ENCODE data around the gene PTGIR. TPM values are rescaled to one million over a fixed set of nuclear protein-coding genes. Genes with fewer than 3 reads are reported as not detected.
"Not testable (repeated sequence)": the region's sequence is repeated elsewhere in the genome, so short reads cannot be mapped to it uniquely, and the experiment has no call there.

PTGIR gene
- total RNA-seq, 1 donor from 2014 or later: 2.6 TPM

DNA sequence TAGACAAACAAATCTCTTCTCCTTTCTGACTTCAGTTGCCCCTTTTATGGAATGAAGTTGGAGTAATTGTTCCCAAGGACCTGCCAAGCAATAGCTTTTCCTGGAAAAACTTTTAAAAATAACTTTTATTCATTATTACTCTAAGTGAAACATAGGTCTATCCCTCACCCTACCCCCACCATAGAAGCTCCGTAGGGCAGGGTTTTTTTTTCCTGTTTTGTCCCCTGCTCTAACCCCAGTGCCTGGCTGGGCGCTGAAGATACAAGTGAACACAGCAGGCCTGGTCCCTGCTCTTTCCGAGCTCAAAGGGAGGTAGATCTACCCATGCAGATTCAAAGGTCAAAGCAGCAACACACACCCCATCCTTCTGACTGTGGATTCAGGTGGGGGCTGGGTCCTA lies 19.8 kb upstream of the PTGIR start:
- DNase-seq (no peak), ATAC-seq (ENCODE audit: poor library complexity) (no peak)
- intact Hi-C loops (cut with DNase I): no loop called here

DNA sequence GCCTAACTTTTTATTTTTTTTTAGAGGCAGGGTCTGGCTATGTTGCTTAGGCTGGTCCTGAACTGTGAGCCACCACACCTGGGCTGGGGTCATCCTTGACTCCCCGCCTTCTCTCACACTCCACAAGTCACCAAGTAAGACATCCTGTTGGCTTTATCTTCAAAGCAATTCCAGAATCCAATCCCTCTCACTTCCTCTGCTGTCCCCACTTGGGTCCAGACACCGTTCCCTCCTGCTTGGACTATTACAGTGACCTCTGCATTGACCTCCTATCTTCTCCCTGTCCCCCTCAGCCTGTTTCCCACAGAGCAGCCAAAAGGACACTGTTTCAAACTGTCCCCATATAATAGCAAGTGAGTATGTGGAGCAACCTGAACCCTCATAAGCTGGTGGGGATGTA lies 15.8 kb upstream of the PTGIR start:
- no peak for DNase-seq
- ATAC-seq (ENCODE audit: poor library complexity): no peak
- intact Hi-C loops (cut with DNase I): no loop called here

DNA sequence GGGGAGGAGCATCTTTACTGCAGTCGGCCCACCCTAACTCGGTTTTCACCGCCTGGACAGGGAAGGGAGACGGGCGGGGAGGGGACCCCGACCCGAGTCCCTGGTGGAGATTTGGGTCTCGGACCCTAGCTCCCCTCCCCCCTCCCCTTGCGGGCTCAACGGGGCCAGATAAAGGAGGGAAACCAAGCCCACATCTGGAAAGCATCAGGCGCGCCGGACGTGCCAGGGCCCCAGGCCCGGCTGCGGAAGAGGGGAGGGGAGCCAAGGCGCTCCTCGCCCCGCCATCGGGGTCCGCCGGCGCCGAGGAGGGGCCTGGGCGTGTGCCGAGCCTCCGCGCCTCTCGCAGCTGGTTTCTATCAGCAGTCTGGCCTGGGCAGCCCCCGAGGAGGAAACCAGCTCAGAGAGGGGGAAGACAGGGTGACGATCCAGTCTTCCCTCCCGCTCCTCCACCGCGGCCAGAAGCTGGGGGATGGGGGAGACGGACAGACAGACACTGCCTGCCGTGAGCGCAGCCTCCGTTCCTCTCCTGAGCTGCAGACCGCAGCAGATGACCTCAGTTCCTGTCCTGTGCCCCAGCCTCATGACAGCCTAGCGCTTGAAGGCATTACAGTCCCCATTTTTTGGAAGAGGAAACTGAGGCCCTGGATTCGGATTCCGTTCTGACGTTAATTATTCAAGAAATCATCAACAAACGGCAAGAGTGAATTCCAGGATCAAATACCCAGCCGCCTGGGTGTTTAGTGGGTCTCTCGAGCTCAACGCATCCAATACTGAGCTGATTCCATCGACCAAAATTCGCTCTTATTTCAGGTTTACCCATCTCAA lies 14.7 kb upstream of the PTGIR start:
- ATAC-seq (ENCODE audit: poor library complexity) (peak; percentile 54), DNase-seq (peak; percentile 75)
- intact Hi-C loops (cut with DNase I): no loop called here

- intact Hi-C loops (cut with DNase I): no loop called here
- DNase-seq (no peak), ATAC-seq (ENCODE audit: poor library complexity) (no peak)
Observed at GRCh38 chr19:46637224-46637623, 12.3 kb upstream of the PTGIR start.

- DNase-seq: no peak
- intact Hi-C loops (cut with DNase I): no loop called here
- ATAC-seq (ENCODE audit: poor library complexity): no peak
Observed at GRCh38 chr19:46635920-46636761, 11.3 kb upstream of the PTGIR start, which contains the start of gene GNG8. Gene GNG8 (minus strand): TSS chr19:46636202. CDS start chr19:46634682, 1,520 bp downstream.

- no peak for DNase-seq
- no peak for ATAC-seq (ENCODE audit: poor library complexity)
- intact Hi-C loops (cut with DNase I): no loop called here
Observed at GRCh38 chr19:46634656-46635218, 9.8 kb upstream of the PTGIR start.

DNA sequence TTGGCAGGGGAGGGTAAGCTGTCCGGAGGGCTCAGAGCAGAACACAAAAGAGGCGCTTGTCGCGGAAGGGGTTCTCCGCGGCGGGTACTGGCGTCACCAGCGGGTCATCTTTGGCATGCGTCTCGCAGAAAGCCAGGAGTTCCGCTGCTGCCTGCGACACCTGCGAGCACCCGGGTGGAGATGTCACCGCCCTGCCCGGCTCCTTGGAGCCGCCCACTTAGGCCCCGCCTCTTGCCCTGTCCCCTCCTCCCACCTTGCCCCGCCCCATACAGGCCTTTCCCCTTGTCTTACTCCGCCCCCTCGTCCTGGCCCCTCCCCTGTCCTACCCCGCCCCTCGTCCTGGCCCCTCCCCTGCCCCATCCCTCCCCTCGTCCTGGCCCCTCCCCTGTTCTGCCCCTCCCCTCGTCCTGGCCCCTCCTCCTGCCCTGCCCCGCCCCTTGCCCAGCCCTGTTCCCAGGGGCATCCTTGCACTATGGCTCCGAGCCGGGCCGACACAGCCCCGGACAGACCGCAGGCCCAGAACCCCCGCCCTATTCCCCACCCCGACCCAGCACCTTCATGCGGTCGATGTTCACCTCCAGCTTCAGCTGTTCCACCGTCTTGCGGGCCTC lies 9.3 kb upstream of the PTGIR start:
- peak; percentile 41 for ATAC-seq (ENCODE audit: poor library complexity)
- DNase-seq: peak; percentile 77
- intact Hi-C loops (cut with DNase I): no loop called here

- intact Hi-C loops (cut with DNase I): no loop called here
- DNase-seq (no peak), ATAC-seq (ENCODE audit: poor library complexity) (no peak)
Observed at GRCh38 chr19:46633130-46633529, 8.2 kb upstream of the PTGIR start.

DNA sequence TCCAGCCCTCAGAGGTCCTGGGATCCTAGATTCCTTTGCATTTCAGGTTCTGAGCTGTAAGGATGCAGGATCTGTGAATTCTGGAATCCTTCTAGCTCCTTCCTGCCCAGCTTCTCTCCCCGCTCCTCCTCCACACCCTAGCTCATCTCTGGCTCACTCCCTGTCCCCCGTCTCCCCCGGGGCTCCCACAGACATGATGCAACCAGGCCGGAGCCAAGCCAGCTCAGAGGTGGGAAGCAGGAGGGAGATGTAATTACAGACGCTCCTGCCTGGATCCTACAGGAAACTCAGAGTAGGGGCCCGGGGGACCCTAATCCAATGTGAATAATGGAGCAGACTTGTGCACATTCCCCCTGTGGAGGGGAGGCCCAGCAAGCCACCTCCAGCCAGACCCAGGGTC lies 6.6 kb upstream of the PTGIR start:
- ATAC-seq (ENCODE audit: poor library complexity) (no peak), DNase-seq (no peak)
- intact Hi-C loops (cut with DNase I): no loop called here

GRCh38 chr19:46630586-46631205 lies 5.8 kb upstream of the PTGIR start:
- DNase-seq (no peak), ATAC-seq (ENCODE audit: poor library complexity) (no peak)
- intact Hi-C loops (cut with DNase I): no loop called here

- peak; percentile 66 for DNase-seq
- intact Hi-C loops (cut with DNase I): no loop called here
- ATAC-seq (ENCODE audit: poor library complexity): peak; percentile 11
Observed at GRCh38 chr19:46629546-46630025, 4.7 kb upstream of the PTGIR start.

DNA sequence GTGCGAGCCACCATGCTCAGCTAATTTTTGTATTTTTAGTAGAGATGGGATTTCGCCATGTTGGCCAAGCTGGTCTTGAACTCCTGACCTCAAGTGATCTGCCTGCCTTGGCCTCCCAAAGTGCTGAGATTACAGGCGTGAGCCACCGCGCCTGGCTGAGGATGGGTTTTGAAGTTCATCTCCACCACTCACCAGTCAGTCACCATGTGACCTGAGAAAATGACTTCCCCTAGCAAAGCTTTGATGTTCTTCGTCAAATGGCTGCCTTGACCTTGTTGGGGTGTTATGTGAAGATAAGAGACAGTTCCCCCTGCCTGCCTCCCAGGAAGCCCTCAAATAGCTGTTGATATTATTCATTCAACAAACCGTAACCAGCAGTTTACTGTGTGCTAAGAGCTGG lies 4.1 kb upstream of the PTGIR start:
- DNase-seq; intact Hi-C loops (cut with DNase I); ATAC-seq (ENCODE audit: poor library complexity): not testable (repeated sequence)

DNA sequence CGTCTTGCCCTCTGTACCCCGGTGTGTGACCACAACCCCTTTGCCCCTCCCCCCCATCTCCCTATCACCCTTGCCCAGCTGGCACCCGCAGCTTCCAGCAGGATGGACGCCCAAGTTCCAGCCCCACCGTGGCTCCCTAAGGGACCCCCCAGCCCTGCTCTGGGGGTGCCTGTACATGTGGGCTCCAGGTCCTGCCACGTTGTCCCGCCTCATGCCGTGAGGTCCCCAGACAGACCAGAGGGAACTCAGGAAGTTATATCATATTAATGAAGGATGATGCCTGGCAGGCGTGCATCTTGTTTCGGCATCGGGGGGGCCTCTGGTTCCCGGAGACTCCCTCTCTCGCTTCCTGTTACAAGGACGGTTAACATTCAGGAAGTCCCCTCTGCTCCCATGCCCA lies 1.6 kb upstream of the PTGIR start:
- ATAC-seq (ENCODE audit: poor library complexity): no peak
- intact Hi-C loops (cut with DNase I): no loop called here
- no peak for DNase-seq

- intact Hi-C loops (cut with DNase I): no loop called here
- DNase-seq (no peak), ATAC-seq (ENCODE audit: poor library complexity) (peak; percentile 4)
Observed at GRCh38 chr19:46625731-46626130, 842 bp upstream of the PTGIR start.

DNA sequence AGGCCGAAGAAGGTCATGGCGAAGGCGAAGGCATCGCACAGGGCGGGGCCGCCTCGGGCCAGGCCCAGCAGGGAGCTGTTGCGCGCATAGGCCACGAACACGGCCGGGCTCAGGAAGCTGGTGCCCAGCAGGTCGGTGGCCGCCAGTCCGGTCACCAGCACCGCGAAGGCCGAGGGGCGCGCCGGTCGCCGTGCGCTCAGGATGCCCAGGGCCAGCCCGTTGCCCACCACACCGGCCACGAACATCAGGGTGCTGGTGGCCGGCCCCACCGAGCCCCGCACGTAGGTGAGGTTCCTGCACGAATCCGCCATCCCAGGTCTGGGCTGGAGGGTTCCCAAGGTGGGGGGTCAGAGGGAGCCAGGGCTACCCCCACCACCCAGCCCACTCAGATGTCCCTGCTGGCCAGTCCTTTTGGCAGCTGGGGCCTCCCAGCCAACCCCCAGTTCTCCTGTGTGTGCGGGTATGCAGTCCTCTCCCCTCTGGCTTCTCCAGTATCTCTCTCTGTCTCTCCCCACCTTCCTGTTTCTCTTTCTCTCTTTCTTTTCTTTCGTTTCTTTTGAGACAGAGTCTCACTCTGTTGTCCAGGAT lies 880 bp downstream of the PTGIR start:
- ATAC-seq (ENCODE audit: poor library complexity): no peak
- DNase-seq: no peak
- intact Hi-C loops (cut with DNase I): no loop called here

- intact Hi-C loops (cut with DNase I): no loop called here
- no peak for DNase-seq
- ATAC-seq (ENCODE audit: poor library complexity): no peak
Observed at GRCh38 chr19:46622118-46622446, 2.8 kb downstream of the PTGIR start.

DNA sequence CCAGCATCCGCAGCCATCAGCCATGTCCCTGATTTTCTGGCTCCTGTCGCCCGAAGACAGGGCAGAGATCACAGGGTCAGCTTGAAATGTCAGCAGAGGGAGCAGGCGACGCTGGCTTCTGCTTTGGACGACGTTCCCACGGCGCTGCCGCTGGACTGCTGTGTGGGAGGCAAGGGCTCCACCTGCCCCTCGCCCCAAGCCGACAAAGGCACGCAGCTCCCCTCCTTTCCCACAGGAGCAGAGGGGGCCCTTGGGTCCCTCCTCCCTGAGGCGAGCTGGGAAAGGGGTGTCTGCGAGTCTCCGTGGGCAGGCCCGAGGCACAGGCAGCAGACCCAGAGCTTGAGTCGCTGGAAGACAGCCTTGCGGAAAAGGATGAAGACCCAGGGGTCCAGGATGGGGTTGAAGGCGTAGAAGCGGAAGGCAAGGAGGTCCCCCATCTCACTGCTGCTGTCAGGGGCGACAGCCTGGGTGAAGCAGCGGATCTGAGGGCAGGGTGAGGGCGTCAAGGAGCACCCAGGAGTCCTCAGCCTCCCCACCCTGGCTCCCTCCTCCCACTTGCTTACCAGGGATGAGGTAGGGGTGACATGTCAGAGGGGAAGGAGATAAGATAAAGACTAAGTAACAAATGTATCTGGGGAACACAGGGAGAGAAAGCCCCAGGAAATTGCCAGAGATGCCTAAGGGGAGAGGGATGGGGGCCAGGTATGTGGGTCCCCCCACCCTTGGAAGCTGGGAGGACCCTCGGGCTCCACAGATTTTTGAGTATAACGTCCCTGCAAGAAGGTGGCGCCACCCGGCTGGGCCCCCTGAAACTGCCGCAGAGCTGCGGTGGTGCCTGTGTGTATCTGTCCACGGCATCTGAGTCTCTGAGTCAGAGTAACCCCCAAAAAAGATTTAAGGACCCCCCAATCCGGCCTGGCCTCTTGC lies 3.4 kb downstream of the PTGIR start:
- intact Hi-C loops (cut with DNase I): no loop called here
- DNase-seq (no peak), ATAC-seq (ENCODE audit: poor library complexity) (no peak)

Data from Right ventricle myocardium superior (tissue), 1 donor.